Tibial nerve (tissue), 4 donors: Measurements from ENCODE around the gene DTNB. TPM values are rescaled to one million over a fixed set of nuclear protein-coding genes. Genes with fewer than 3 reads are reported as not detected.

Source experiments
- DNase-seq, 2 donors: peaks; one replicate each; pipeline ENCODE4 v3.0.0-alpha.2; 2019; ENCODE audit warnings: low spot score in 2 of 2
- H3K27ac ChIP-seq, 4 donors: fragments of 200-600 bp; sonication (generic) in 3 of 4; one replicate each; pipeline ENCODE4 v1.5.1; 2017 to 2019; ENCODE audit warnings: mild to moderate bottlenecking in 1 of 4
- H3K27me3 ChIP-seq, 2 donors: fragments of 200-600 bp; sonication (generic) in 1 of 2; one replicate each; pipeline versions ENCODE4 v1.5.1 to v1.6.0; 2017 to 2019
- H3K36me3 ChIP-seq, 3 donors: fragments of 200-600 bp; sonication (generic); one replicate each; pipeline ENCODE4 v1.5.1; 2018 to 2019
- H3K4me1 ChIP-seq, 4 donors: fragments of 200-600 bp; sonication (generic) in 3 of 4; one replicate each; pipeline ENCODE4 v1.5.1; 2017 to 2019
- H3K4me3 ChIP-seq, 4 donors: fragments of 200-600 bp; sonication (generic) in 3 of 4; one replicate each; pipeline ENCODE4 v1.5.1; 2017 to 2019; ENCODE audit warnings: mild to moderate bottlenecking in 1 of 4, moderate library complexity in 1 of 4
- H3K9me3 ChIP-seq, 4 donors: fragments of 200-600 bp; sonication (generic) in 3 of 4; one replicate each; pipeline ENCODE4 v1.5.1; 2017 to 2019
- CTCF ChIP-seq, 5 experiments: fragments of 200-600 bp in 3 of 5; fragments of 450-650 bp in 2 of 5; sonication (generic) in 3 of 5; IDR thresholded peaks; one replicate each; pipeline ENCODE4 v1.5.1; 2016 to 2019; ENCODE audit warnings: antibody characterized with exemption in 5 of 5, mild to moderate bottlenecking in 3 of 5, moderate library complexity in 2 of 5
- EP300 ChIP-seq, 2 donors: sonication (generic); formaldehyde crosslinking; IDR thresholded peaks; one replicate each; pipeline ENCODE4 v1.6.1; 2017; ENCODE audit warnings: antibody characterized with exemption in 2 of 2, mild to moderate bottlenecking in 1 of 2
- POLR2A ChIP-seq, 2 donors: fragments of 450-650 bp; IDR thresholded peaks; one replicate each; pipeline ENCODE4 v1.6.1; 2017; ENCODE audit warnings: antibody characterized with exemption in 2 of 2, mild to moderate bottlenecking in 2 of 2, moderate library complexity in 2 of 2
- WGBS, 2 donors: methylation state at CpG; one replicate each; pipeline ENCODE4 v1.1.5; 2018; 5-methylcytosine and 5-hydroxymethylcytosine counted together
- total RNA-seq, 4 donors: library from RNA; depleted of rRNA; stranded (reverse); fragments of >200 nt; gene quantifications; one replicate each; pipeline ENCODE4 v1.1.0, GENCODE V29; 2016

DTNB gene
- total RNA-seq, 4 donors from 2014 or later, result 9.4 to 18.6 (median 13.1) TPM

- TF ChIP-seq POLR2A (IDR thresholded peaks at IDR 0.05) (no peak), CTCF (IDR thresholded peaks at IDR 0.05) (no peak), EP300 (IDR thresholded peaks at IDR 0.05) (no peak)
- H3K36me3 ChIP-seq, result peaks cover 0 to 6% (median 0%) of the 10 kb centered on the region in 3 donors
- 66 to 77% methylated on average over 6 of the region's 6 CpGs for WGBS, 2 donors
- no peak overlapping the region for H3K4me3 ChIP-seq
- H3K9me3 ChIP-seq, result no peaks in the 10 kb centered on the region
- H3K27me3 ChIP-seq, result no peaks in the 10 kb centered on the region
- no peak overlapping the region for H3K27ac ChIP-seq
- DNase-seq, result no peak
- H3K4me1 ChIP-seq, result no peaks in the 10 kb centered on the region
These were observed 181.3 kb downstream of the DTNB start for GRCh38 chr2:25491966-25492532.

- 89% methylated on average over 6 of the region's 6 CpGs for WGBS, 2 donors
These were observed 182.2 kb downstream of the DTNB start for GRCh38 chr2:25491003-25491696.

GRCh38 chr2:25490217-25490616, 183.2 kb downstream of the DTNB start:
- no peak overlapping the region for H3K27ac ChIP-seq
- TF ChIP-seq CTCF (IDR thresholded peaks at IDR 0.05) (no peak), EP300 (IDR thresholded peaks at IDR 0.05) (no peak), POLR2A (IDR thresholded peaks at IDR 0.05) (no peak)
- 74 to 80% methylated on average over 3 of the region's 3 CpGs for WGBS, 2 donors
- H3K4me1 ChIP-seq, result no peaks in the 10 kb centered on the region
- H3K9me3 ChIP-seq, result no peaks in the 10 kb centered on the region
- no peak overlapping the region for H3K4me3 ChIP-seq
- peaks cover 0 to 6% (median 0%) of the 10 kb centered on the region in 3 donors for H3K36me3 ChIP-seq
- DNase-seq, result no peak
- no peaks in the 10 kb centered on the region for H3K27me3 ChIP-seq

More at GRCh38 chr2:25491003-25491696, 182.2 kb downstream of the DTNB start:
- Histone ChIP-seq H3K9me3 (no peaks in the 10 kb centered on the region), H3K36me3 (peaks cover 0 to 6% (median 0%) of the 10 kb centered on the region in 3 donors), H3K4me1 (no peaks in the 10 kb centered on the region), H3K27ac (no peak overlapping the region), H3K27me3 (no peaks in the 10 kb centered on the region), H3K4me3 (no peak overlapping the region)
- TF ChIP-seq EP300 (IDR thresholded peaks at IDR 0.05) (no peak), POLR2A (IDR thresholded peaks at IDR 0.05) (no peak), CTCF (IDR thresholded peaks at IDR 0.05) (no peak)
- DNase-seq, result no peak

- no peak for DNase-seq
- peaks cover 0 to 6% (median 0%) of the 10 kb centered on the region in 3 donors for H3K36me3 ChIP-seq
- H3K27ac ChIP-seq, result no peak overlapping the region
- 78 to 81% methylated on average over 1 of the region's 1 CpG for WGBS, 2 donors
- no peaks in the 10 kb centered on the region for H3K27me3 ChIP-seq
- no peaks in the 10 kb centered on the region for H3K9me3 ChIP-seq
- TF ChIP-seq CTCF (IDR thresholded peaks at IDR 0.05) (no peak), EP300 (IDR thresholded peaks at IDR 0.05) (no peak), POLR2A (IDR thresholded peaks at IDR 0.05) (no peak)
- H3K4me1 ChIP-seq, result no peaks in the 10 kb centered on the region
- no peak overlapping the region for H3K4me3 ChIP-seq
These were observed 183.7 kb downstream of the DTNB start for GRCh38 chr2:25489631-25490030.

- DNase-seq, result peak in 1 of 2 donors; percentile 5
- Histone ChIP-seq H3K4me1 (no peaks in the 10 kb centered on the region), H3K27ac (no peak overlapping the region), H3K36me3 (peaks cover 0 to 20% (median 0%) of the 10 kb centered on the region in 3 donors), H3K4me3 (no peak overlapping the region), H3K9me3 (no peaks in the 10 kb centered on the region), H3K27me3 (no peaks in the 10 kb centered on the region)
- 89 to 100% methylated on average over 2 of the region's 2 CpGs for WGBS, 2 donors
- TF ChIP-seq POLR2A (IDR thresholded peaks at IDR 0.05), result no peak
- TF ChIP-seq EP300 (IDR thresholded peaks at IDR 0.05), result peak; percentile 45 to 51
These were observed 189.6 kb downstream of the DTNB start for GRCh38 chr2:25483607-25484266.
